Stimulated activated CD4-positive, alpha-beta T cell treated with anti-CD3 and anti-CD28 coated beads, TNF-alpha, amount 100 ng/mL, for 48 hours (primary cell): Measurements from ENCODE around the gene DMD.
"Not testable (repeated sequence)": the region's sequence is repeated elsewhere in the genome, so short reads cannot be mapped to it uniquely, and the experiment has no call there.

Experiments used
- DNase-seq, 3 donors: peaks; one replicate each; pipeline ENCODE4 v3.0.0-alpha.2; 2020; ENCODE audit warnings: low read depth in 3 of 3

DMD gene

DNA sequence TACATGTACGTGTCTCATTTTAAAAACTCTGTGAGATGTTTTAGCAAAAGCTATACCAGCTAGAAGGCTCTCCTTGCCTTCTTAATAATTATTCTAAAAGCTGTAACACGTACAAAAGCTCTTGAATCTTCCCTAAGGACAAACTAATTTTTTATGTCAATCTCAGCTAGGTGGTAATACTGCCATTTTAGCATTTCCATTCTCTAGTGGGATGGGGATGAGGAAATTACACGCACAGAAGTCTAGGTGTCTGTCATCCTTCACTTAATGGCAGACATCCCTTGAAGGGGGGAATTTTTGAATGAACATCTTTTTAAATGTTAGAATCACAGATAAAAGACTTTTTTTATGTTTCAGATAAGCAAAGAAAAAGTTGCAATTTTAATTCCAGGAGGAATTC is 569.1 kb downstream of the DMD start:
- no peak for DNase-seq

DNA sequence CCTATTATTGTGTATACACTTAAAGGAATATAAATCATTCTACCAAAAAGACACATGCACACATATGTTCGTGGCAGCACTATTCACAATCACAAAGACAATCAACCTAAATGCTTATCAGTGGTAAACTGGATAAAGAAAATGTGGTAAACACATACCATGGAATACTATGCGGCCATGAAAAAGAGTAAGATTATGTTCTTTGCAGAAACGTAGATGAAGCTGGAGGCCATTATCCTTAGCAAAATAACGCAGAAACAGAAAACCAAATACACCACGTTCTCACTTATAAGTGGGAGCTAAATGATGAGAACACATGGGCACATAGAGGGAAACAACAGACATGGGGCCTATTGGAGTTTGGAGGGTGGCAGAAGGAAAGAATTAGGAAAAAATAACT is 593.2 kb downstream of the DMD start:
- no peak for DNase-seq

DNA sequence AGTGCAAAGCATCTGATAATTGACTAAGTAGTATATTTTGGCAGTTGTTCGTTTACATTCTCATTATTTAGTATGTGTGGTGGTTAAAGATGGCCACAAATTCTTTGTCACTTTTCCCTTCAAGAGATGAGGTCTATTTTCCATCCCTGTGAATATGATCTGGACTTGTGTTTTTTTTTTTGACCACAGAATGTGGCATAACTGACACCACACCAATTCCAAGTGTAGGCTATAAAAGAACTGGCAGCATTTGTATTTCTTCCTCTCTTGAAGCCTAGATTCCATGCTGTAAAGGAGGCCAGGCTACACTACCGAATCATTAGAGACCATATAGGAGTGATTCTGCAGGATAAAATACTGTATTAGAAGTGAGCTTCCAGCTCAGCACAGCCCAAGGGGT is 596.6 kb downstream of the DMD start:
- no peak for DNase-seq

DNA sequence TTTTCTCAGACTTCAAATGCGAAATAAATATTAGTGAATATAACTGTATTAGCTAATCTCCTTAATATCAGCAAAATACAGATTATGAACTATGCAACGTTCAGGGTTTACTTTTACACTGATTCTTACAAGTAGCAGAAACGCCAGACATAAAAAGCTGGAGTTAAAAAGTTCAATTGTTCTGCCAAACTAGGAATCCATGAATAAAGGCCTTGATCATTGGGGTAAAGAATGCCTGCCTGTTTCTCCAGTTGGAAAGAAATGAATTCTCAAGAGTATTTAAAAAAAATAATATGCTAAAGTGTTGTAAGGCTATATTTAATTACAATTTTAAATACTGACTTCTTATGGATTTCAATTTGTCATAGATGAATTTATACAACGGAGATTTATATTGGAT is 612.2 kb downstream of the DMD start:
- DNase-seq: no peak

DNA sequence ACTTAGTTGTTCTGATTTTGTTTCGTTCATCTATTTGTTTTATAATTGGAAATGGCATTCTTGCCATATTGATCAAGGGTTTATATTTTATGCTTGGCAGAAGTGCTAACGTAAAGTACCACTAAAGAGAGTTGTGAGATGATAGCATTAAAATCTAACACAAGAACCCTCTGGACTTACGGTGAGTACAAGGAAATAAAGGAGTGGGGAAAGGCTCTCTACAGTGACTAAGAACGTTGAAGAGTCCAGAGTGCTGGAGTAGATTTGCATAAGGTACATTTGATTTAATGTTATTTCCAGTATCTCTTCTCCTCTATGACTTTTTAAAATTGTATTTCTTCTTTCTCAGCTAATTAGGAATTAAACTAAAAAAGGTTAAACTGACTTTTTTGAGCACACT is 612.6 kb downstream of the DMD start:
- no peak for DNase-seq

DNA sequence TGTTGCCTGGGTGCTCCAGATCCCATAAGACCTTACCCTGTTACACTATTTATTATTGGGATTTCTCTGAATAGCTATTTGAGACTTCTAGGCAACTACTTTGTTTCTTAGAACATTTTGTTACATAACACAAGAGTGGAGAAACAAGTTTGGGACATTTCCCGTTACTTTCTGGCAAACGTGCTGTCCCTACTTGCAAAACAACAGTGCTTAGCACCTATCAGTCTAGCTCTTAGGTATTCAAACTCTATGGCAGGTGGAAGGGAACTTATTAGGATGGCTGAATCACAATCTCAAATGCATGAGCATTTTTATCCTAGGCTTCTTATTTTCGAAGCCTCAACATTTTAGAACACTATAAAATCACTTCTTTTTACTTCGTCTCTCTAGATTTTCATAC is 613.6 kb downstream of the DMD start:
- no peak for DNase-seq

DNA sequence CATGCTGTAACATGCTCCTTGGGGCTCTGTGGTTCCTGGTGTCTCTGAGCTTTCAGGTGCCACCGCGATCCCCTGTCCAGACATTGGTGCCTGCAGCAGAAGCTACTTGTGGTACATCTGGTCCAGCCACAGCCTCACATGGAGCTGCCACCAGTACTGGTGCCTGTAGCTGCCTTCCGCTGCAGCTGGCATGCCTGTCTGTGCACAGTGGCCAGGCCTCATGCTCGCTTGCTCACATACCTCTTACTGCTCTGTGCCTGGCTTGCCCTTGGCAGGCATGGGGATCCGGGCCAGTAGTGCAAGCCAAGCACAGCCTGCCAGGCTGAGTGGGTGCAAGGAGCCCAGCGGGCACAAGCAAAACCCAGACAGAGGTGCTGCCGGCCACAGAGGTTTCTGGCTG is 618.6 kb downstream of the DMD start:
- DNase-seq: no peak

DNA sequence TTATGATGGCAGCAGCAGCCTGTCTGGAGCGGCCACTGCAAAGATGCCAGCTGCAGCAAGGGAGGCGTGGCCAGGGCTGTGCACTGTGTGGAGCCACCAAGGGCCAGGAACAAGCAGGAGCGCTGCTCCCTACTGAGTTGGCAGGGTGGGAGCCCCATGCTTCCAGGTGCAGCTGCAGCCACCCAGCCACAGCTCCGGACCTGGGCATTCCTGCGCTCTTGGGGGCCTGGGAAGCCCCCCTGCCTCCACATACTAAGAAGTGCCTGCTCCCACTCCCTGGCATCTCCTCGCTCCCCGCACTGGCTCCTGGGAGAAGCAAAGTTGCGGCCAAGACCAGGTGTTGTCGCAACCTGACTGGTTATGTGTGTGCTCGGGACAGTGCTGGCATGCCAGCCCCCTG is 619.8 kb downstream of the DMD start:
- no peak for DNase-seq

DNA sequence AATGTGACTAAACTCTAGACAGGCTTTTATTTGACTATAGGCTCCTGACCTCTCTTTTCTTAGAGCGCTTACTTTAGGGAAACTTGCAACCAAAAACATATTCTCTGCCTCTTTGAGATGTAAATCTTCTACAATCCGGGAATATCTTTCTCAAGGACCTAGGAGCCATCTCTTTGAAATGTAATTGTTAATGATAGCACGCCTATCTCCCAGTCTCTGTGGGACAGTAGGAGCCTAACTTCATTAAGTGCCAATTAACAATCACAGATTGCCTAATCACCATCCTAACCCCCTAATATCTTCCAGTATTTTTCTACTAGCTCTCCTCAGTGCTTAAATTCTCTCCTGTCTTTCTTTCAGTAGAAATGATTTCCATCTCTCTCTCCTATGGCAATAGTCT is 628.6 kb downstream of the DMD start:
- DNase-seq: no peak

DNA sequence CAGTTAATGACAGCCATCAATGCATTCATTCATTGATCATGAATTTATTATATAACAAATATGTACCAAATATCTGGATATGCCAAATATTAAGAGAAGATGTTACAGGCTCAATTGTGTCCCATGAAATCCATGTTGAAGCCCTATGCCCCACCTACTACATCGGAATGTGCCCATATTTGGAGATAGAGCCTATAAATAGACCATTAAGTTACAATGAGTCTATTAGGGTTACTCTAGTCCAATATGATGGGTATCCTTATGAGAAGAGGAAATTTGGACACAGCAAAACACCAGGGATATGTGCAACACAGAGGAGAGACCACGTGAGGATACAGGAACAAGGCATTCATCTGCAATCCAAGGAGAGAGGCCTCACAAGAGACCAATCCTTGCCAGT is 634.5 kb downstream of the DMD start:
- no peak for DNase-seq

DNA sequence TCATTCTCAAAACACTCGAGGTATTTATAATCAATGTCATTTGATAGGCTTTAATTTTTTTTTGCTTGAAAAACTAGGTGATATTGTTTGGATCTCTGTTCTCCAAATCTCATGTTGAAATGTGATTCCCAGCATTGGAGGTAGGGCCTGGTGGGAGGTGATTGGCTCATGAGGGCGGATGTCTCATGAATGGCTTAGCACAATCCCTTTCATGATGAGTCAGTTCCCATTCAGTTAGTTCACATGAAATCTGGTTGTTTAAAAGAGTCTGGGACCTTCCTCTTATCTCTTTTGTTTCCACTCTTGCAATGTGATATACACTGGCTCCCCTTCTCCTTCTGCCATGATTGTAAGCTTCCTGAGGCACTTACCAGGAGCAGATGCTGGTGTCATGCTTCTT is 638.7 kb downstream of the DMD start:
- DNase-seq: no peak

DNA sequence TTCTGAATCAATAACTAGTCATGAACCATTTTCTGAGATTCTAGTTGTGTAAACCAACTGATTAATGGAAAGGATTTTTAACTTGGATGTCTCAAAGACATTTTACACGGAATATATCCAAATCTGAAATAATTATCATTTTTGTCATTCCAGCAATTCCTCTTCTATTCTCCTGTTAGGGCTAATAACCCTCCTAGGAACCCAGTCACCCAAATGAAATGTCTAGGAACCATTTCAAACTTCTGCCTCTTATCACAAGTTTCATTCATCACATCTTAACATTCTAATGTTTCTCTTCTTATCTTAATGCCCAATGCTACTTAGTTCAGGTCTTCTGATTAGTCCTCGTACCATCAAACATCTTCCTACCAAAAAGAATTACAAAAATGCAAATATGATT is 639.8 kb downstream of the DMD start:
- no peak for DNase-seq

DNA sequence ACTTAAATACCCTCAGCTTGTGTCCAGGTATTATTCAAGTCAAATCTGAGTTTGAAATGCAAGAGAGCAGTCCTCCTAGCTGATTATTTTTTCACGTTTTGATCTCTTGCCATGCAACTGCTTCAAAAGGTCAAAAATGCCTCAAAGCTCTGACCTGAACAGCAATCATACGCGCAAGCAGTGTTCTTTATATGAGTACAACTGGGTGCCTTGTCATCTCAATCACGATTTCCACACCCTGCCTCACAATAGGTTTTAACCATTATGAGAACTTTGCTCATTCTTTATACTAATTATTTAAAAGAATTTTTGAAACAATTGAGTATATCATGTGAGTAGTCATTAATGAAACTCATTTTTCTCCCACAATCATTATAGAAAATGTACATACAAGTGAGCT is 649.1 kb downstream of the DMD start:
- DNase-seq: no peak

DNA sequence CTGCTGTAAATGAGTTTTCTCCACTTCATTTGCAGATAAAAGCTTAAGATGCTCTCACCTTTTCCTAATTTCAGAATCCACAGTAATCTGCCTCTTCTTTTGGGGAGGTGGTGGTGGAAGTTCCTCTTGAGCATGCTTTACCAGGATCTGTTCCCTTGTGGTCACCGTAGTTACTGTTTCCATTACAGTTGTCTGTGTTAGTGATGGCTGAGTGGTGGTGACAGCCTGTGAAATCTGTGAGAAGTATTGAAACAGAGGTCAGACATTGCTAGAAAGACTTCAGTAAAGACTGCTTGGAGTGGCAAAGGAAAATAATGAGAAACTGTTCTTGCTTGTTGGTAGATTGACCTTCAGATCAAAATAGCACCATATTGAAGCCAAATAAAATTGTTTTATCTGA is 666.2 kb downstream of the DMD start:
- no peak for DNase-seq

DNA sequence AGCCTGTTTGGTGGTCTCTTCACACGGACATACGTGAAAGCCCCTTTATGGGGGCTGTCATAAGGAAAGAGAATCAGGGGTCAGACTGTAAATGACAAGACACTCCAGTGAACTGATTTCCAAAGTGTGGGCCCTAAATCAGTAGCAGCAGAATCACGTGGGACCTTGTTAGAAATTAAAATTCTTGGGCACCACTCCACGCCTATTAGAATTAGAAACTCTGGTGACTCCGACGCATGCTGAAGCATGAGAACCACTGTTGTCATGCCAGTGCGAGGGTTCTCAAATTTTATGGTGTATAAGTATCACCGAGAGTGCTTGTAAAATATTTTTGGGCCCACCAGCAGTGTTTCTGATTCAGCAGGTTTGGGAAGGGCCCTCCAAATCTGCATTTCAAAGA is 672.8 kb downstream of the DMD start:
- no peak for DNase-seq

DNA sequence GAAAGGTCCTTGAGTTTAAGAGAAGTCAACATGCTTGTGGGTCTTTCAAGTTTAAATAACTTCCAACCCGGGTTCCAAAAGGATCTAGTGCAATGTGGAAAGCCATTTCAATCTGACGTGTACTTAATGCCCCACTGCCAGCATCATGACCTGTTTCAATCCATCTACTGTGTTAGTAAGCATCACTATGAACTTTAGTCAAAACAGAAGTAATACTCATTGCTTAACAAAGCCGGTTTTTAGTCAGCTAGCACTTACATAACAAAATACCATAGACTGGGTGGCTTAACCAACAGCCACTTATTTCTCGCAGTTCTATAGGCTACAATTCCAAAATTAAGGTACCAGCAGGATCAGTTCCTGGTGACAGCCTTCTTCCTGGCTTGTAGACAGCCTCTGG is 677.5 kb downstream of the DMD start:
- DNase-seq: no peak

DNA sequence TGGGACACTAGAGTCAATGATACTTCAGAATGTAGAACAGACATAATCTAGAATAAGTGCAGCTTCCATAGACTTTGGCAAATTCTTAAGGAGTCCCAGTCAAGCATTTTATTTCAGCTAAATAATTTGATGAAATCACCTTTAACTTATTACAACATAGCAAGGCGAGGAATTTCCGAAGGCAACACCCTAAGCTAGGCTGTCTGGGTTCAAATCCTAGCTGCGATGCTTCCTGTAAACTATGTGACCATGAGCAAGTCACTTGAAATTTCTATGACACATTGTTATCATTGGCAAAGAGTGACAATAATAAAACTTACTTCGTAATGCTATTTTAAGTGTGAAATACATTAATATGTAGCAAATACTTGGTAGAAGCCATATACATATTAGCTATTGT is 679.1 kb downstream of the DMD start:
- no peak for DNase-seq

DNA sequence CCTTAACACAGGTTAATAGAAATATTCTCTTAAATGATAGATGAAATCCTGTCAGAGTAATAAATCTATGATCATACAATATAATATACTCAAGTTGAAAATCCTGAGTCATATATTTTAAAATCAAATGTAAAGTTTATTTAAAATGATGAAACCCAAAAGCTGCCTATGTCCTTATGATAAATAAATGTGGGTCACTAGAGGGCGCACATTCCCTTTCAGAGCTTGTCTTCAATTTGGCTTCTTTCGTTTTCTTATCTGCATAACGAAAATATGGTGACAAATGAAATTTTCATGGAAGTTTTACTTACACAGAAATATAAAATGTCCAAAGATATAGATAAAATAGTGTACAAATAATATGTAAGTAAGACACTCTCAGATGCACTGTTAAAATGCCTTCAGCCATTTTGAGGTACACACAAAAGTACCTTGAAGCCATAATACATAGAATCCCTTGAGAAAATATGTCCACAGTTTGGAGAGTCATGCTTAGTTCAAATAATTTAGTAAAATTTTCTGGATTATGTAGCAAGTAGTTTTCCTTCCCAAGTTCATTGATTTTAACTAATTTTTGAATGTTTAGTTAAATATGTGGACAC is 680.4 kb downstream of the DMD start:
- peak in 2 of 3 donors; percentile 0 to 22 for DNase-seq

DNA sequence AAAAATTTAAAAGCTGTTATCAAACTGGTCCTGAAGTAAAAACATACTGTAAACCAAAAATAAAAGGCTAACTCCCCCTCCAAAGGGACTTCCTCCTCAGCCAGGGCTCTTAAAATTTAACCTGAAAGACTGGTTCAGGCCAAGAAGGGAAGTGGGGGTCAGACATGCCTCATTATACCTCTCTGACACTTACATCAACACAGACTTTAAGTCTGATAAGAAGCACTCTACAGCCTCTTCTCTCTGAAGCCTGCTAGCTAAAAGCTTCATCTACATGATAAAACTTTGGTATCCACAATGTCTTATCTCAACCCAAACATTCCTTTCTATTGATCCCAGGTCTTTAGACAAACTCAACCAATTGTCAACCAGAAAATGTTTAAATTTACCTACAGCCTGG is 682.9 kb downstream of the DMD start:
- DNase-seq: not testable (repeated sequence)

DNA sequence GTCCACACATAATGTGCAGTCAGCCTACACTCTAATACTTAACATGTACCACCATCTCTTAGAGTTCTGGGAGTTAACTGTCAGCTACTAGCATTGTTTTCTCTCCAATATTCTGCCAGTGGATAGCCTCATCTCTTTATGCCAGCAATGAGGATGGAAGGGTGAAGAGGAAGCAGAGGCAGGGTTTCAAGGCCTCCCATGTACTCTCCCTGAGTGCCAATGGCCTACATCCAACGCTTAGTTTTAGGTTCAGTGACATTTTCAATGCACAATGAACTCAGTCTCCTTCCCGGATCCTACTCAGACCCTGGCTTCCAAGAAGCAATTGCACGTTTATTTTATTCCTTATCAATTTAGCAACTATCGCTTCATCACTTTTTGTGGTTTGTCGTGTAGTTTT is 686.1 kb downstream of the DMD start:
- DNase-seq: no peak

DNA sequence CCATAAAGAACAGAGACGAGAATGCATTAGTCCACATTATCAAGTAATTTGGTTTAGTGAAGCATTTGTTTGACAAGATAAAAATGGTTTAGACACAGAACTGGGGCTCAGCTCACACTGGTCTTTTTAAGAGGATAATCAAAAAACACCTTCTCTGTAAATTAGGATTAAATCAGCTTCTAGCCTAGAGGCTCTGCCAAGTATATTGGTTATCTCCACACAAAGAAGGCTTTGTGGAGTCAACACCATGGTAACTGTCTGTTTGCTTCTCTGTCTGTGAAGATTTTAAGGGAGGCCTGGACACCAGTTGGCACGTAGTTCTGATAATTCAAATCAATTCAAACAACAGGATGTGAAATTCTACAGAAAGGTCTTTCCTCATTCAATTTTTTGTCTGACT is 687.0 kb downstream of the DMD start:
- DNase-seq: no peak

DNA sequence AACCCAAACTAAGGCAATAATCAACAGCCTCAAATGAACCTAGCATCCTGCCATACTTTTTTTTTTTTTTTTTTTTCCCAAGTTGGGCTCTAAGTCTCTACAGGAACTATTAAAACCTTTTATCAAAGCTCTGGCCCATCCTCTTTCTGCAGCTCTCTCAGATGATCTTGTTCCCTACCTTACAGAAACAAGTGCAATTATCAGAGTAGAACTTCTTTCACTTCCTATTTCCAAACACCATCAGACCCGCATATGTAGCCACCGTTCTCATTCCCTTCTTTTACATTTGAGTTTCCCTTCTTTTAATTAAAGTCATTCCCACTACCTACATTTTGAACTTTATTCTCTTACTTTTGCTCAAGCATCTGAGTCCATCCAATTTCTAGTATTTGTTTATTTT is 690.6 kb downstream of the DMD start:
- no peak for DNase-seq

DNA sequence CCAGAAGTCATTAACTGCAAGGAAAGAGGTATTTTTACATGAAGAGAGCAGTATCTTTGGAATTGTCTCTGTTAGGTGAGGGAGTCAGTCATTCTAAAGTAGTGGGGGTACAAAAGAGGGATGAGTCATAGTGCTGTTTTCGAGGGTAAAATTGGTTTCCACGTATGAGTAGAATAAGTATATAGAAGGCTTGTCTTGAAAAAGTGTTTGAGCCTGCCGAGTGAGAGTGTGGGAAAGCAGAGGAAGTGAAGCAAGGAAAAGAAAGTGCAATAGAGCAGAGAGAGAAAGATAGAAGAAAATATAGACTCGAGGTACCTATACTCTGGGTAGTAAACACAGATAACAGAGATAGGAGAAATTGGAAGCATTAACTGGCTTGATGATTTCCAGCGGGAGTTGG is 696.4 kb downstream of the DMD start:
- no peak for DNase-seq

DNA sequence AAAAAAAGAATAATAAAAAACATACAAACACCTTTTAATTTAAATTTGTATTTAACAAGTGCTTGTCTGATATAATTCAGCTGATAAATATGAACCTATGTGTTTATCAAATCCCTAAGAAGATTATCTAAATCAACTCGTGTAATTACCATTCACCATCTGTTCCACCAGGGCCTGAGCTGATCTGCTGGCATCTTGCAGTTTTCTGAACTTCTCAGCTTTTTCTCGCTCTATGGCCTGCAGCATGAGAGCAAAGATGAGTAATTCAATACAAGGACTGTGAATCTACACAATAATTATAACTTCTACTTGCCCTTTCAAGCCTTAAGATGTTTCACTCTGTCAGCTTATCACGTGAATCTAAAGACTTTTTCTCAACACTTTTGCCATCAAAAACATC is 709.7 kb downstream of the DMD start:
- DNase-seq: no peak

DNA sequence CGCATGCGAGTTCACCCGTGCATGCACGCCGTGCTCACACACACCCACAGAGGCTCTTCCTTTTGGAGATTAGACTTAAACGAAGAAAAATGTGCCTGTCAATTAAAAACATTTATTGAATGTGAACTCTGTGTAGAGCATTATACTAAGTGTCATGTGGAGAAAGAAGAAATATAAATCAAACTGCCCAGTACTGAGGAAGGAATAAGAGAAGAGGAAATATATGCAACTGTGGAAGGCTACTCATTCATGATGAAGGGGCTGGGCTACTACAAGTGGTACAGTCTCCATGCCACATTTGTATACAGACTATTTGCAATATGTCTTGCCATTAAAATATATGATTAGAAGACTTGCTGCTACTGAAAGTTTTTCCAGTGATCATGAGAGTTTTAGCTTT is 714.7 kb downstream of the DMD start:
- no peak for DNase-seq
